ENCODE results near the gene SPATA13. TPM values are rescaled to one million over a fixed set of nuclear protein-coding genes. Genes with fewer than 3 reads are reported as not detected.

Gene SPATA13
- total RNA-seq, 1 experiment from 2014 or later, result 28.7 TPM

- ChIA-PET CTCF (interaction anchor here (0.7 kb wide), 1 partner anchor 23 kb away, joined by 3 read pairs; no protein-coding TSS in a partner anchor), POLR2A (ENCODE audit: unreplicated experiment) (no interaction called here)
- H3K4me2 ChIP-seq, result no peak overlapping the region
- H3F3A ChIP-seq (ENCODE audit: insufficient read depth, low read depth), result peaks cover 5% of the 10 kb centered on the region
- no peak overlapping the region for H3K27ac ChIP-seq
- H4K20me1 ChIP-seq (ENCODE audit: insufficient read depth), result peaks cover 10% of the 10 kb centered on the region; the same call in 1 of the 2 replicates
- no peaks in the 10 kb centered on the region for H3K4me1 ChIP-seq (replicated peaks; ENCODE audit: insufficient read depth)
- intact Hi-C loops (cut with micrococcal nuclease; ENCODE audit: unreplicated experiment), result no loop called here
- no peaks in the 10 kb centered on the region for H3K9me2 ChIP-seq (ENCODE audit: insufficient read depth)
- peaks cover 35% of the 10 kb centered on the region for H3K79me2 ChIP-seq (ENCODE audit: low read depth)
- no peak overlapping the region for H2AFZ ChIP-seq
- H3K36me3 ChIP-seq (ENCODE audit: low read depth), result 0 out of 2 replicates have a peak, but pooled peaks cover 3% of the 10 kb centered on the region
- H3K9me3 ChIP-seq (ENCODE audit: insufficient read depth, low read depth), result no peaks in the 10 kb centered on the region; the same call in 1 of the 2 replicates
- H3K27me3 ChIP-seq (ENCODE audit: insufficient read depth, low read depth), result no peaks in the 10 kb centered on the region
- no peak overlapping the region for H3K4me3 ChIP-seq
- DNase-seq, result no peak
- no TSS peak for BruUV-seq (replicated peaks)
- TF ChIP-seq CTCF (conservative IDR thresholded peaks at IDR 0.05), result no peak
- TF ChIP-seq EZH2 (IDR thresholded peaks at IDR 0.05; ENCODE audit: low read depth), result no peak
Observed at GRCh38 chr13:24185591-24186232, 25.2 kb downstream of the SPATA13 start.

- H3K79me2 ChIP-seq (ENCODE audit: low read depth), result peaks cover 30% of the 10 kb centered on the region
- BruUV-seq (replicated peaks), result no TSS peak
- no peak for TF ChIP-seq CTCF (conservative IDR thresholded peaks at IDR 0.05)
- no peak for TF ChIP-seq EZH2 (IDR thresholded peaks at IDR 0.05; ENCODE audit: low read depth)
- H3K4me3 ChIP-seq, result no peak overlapping the region
- POLR2A ChIA-PET (ENCODE audit: unreplicated experiment), result no interaction called here
- H3K4me1 ChIP-seq (replicated peaks; ENCODE audit: insufficient read depth), result no peaks in the 10 kb centered on the region
- H3K27ac ChIP-seq, result no peak overlapping the region
- no peak for DNase-seq
- CTCF ChIA-PET, result interaction anchor here (0.7 kb wide), 2 partner anchors 57 to 125 kb away, joined by 5 to 10 read pairs; no protein-coding TSS in a partner anchor
- H3K9me3 ChIP-seq (ENCODE audit: insufficient read depth, low read depth), result no peaks in the 10 kb centered on the region; the same call in 1 of the 2 replicates
- no peaks in the 10 kb centered on the region for H3K9me2 ChIP-seq (ENCODE audit: insufficient read depth)
- no peaks in the 10 kb centered on the region for H3K36me3 ChIP-seq (ENCODE audit: low read depth)
- peaks cover 10% of the 10 kb centered on the region; the same call in 1 of the 2 replicates for H4K20me1 ChIP-seq (ENCODE audit: insufficient read depth)
- H3K4me2 ChIP-seq, result no peak overlapping the region
- intact Hi-C loops (cut with micrococcal nuclease; ENCODE audit: unreplicated experiment), result no loop called here
- H3K27me3 ChIP-seq (ENCODE audit: insufficient read depth, low read depth), result no peaks in the 10 kb centered on the region
- H3F3A ChIP-seq (ENCODE audit: insufficient read depth, low read depth), result peaks cover 5% of the 10 kb centered on the region
- H2AFZ ChIP-seq, result no peak overlapping the region
Observed at GRCh38 chr13:24187185-24187584, 26.7 kb downstream of the SPATA13 start.

- no TSS peak for BruUV-seq (replicated peaks)
- Histone ChIP-seq H4K20me1 (ENCODE audit: insufficient read depth) (0 out of 2 replicates have a peak, but pooled peaks cover 2% of the 10 kb centered on the region), H3K79me2 (ENCODE audit: low read depth) (peaks cover 26% of the 10 kb centered on the region), H3K4me3 (no peak overlapping the region), H3K9me2 (ENCODE audit: insufficient read depth) (no peaks in the 10 kb centered on the region), H3K4me1 (replicated peaks; ENCODE audit: insufficient read depth) (no peaks in the 10 kb centered on the region), H2AFZ (no peak overlapping the region), H3K36me3 (ENCODE audit: low read depth) (no peaks in the 10 kb centered on the region), H3K4me2 (no peak overlapping the region), H3K27ac (no peak overlapping the region), H3F3A (ENCODE audit: insufficient read depth, low read depth) (peaks cover 4% of the 10 kb centered on the region; the same call in 1 of the 2 replicates), H3K27me3 (ENCODE audit: insufficient read depth, low read depth) (no peaks in the 10 kb centered on the region), H3K9me3 (ENCODE audit: insufficient read depth, low read depth) (no peaks in the 10 kb centered on the region; the same call in 1 of the 2 replicates)
- intact Hi-C loops (cut with micrococcal nuclease; ENCODE audit: unreplicated experiment), result no loop called here
- POLR2A ChIA-PET (ENCODE audit: unreplicated experiment), result no interaction called here
- CTCF ChIA-PET, result no interaction called here
- TF ChIP-seq EZH2 (IDR thresholded peaks at IDR 0.05; ENCODE audit: low read depth) (no peak), CTCF (conservative IDR thresholded peaks at IDR 0.05) (no peak)
- DNase-seq, result no peak
Observed at GRCh38 chr13:24192057-24192810, 31.7 kb downstream of the SPATA13 start.

Data from PC-9 (cell line).